Measurements from ENCODE around the gene LCP2.

Gene LCP2

DNA sequence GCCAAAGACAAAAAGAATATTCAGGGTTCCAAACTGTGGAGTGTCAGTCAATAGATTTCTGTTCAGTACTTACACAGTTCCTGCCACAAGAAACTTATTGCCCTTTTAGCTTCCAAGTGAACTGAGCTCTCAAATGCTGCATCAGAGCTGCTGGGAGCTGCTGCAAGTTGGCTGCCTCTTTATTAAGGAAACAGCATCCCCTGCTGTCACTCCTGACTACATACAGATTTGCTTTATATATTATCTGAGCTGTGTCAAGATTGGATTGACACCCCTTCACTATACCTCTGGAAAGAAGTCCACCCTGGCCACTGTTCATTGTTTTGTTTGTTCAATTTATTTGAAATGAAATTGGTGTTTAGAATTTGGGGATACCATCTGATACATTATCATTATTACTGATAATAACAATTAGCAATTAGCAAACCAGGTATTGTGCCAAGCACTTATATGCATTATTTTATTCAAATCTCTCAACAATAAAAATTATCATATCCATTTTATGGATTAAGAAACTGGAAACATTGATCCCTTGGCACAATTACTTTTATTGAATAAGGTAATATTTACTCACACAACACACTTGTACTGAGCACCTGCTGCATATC, 81.2 kb downstream of the LCP2 start:
- peak; percentile 42 for DNase-seq (ENCODE audit: low read depth)

GRCh38 chr5:170211575-170212334, 85.8 kb downstream of the LCP2 start:
- no peak for DNase-seq (ENCODE audit: low read depth)

DNA sequence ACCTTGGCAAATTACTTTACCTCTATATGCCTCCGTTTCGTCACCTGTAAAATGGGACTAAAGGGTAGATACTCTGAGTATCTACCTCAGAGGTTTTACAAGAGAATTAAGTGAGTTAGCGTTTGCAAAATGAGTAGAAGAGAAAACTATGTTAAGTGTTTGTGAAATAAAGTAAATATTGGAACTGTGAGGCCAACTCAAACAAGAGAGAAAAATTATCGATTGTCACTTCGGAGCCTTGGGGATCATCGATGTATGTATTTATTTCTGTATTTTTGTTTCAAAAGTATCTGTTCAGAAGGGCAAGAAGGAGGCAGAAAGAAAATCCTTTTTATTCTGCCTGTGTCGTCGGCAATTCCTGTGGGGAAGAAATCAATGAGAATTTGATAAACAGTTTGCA, 90.6 kb downstream of the LCP2 start:
- no peak for DNase-seq (ENCODE audit: low read depth)

DNA sequence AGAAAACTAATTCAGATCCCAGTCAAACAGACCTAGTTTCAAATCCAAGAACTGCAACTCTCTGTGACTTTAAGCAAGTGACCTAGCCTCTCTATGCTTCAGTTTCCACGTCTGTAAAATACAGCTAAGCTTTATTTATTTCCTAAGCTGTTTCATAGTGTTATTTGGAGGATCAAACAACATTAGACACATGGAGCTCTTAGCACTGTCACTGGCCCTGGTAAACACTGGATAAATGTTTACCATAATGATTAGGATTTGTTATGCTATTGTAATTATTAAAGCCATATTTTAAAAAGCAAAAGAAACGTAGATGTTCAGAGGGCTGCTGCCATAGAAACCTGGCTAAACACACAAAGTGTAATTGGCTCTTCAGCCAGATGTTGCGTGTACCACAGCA, 91.4 kb downstream of the LCP2 start:
- DNase-seq (ENCODE audit: low read depth) = no peak

DNA sequence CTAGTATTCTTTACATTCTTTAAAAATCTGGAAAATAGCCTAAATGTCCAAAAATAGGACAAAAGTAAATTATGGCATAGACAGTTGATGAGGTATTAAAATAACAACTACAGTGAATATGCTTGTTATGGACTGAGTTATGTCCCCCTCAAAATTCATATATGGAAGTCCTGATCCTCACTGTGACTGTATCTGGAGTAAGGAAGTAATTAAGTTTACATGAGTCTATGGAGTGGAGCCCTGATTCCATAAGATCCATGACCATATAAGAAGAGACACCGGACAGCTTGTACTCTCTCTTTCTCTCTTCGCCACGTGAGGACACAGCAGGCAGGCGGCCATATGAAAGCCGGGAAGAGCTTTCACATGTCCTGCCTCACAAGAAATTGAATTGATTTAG, 93.4 kb downstream of the LCP2 start:
- DNase-seq (ENCODE audit: low read depth) = no peak

DNA sequence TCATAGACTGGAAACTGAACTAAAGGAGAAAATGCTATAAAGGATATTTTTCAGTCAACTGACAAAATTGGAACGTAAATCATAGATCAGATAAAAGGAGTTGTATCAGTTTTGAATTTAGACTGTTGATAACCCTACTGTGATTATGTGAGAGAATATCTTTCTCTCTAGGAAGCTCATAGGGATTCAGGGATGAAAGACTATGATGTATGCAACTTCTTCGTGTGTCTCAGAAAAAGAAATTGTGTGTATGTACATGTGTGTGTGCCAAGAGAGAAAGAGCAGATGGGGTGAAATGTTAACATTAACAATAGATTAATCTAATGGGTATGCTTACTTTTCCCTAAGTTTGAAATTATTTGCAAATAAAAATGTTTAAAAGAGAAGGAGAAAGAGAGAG, 95.5 kb downstream of the LCP2 start:
- no peak for DNase-seq (ENCODE audit: low read depth)

- DNase-seq (ENCODE audit: low read depth) = no peak
These were observed 96.3 kb downstream of the LCP2 start for GRCh38 chr5:170201311-170201710.

DNA sequence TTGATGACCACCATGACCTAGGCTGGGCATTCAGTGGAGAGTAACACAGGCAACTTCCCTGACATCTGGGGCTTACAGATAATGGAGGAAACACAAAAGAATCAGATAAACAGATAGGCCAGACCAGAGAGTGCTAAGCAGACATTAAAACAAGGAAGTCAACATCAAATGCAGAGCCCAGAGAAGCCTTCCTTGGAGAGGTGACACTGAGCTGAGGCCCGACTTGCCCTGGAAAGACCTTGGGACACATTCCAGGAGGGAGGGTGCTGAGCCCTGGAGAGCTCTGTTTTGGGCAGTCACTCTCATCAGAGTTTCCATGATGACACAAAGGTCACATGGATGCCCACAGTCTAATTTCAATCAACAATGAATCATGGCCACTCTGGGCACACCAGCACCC, 96.7 kb downstream of the LCP2 start:
- DNase-seq (ENCODE audit: low read depth) = no peak

All from amniotic epithelial cell (primary cell).